ENCODE data around the gene NOTCH4. TPM values are rescaled to one million over a fixed set of nuclear protein-coding genes. Genes with fewer than 3 reads are reported as not detected.

The NOTCH4 gene
- total RNA-seq, 1 experiment from 2014 or later = 2.3 TPM

- H3K27me3 ChIP-seq (ENCODE audit: insufficient read depth, low read length) = no peaks in the 10 kb centered on the region
- no peaks in the 10 kb centered on the region; a peak in 1 of 5 replicates for H3K9me3 Mint-ChIP-seq
- H3K9me3 ChIP-seq (ENCODE audit: control insufficient read depth, low read depth, low read length) = no peaks in the 10 kb centered on the region
- peaks cover 54 to 59% of the 10 kb centered on the region in 2 experiments for H3K4me1 Mint-ChIP-seq
- WGBS (ENCODE audit: extremely low coverage, insufficient read length, low lambda C conversion rate) = no CpG with 5 or more reads among the region's 15 CpGs
- H4K5ac ChIP-seq (ENCODE audit: insufficient read length, low read depth, low read length) = no peak overlapping the region
- no peak overlapping the region for H3K4ac ChIP-seq (ENCODE audit: low read depth, low read length)
- H4K20me1 ChIP-seq (ENCODE audit: control insufficient read depth, insufficient read depth, insufficient read length) = no peaks in the 10 kb centered on the region
- H3K27me3 Mint-ChIP-seq (ENCODE audit: low read depth) = no peaks in the 10 kb centered on the region
- no peak overlapping the region for H2AFZ ChIP-seq (ENCODE audit: low read length)
- H3K23ac ChIP-seq (ENCODE audit: insufficient read length, low read depth, low read length) = no peak overlapping the region
- no peaks in the 10 kb centered on the region for H3K79me2 ChIP-seq (ENCODE audit: insufficient read depth, low read length)
- no peak overlapping the region; the same call in 1 of the 2 replicates for H3K14ac ChIP-seq (ENCODE audit: insufficient read depth, low read length)
- peak; percentile 24 for DNase-seq
- H3K27ac Mint-ChIP-seq = peak overlapping the region; percentile 39 to 74 (median 40); a peak in 6 of 7 replicates
- no peak overlapping the region for H2AK5ac ChIP-seq (ENCODE audit: insufficient read length, low read length)
- no peak overlapping the region for H2BK20ac ChIP-seq (ENCODE audit: low read depth, low read length, poor library complexity, severe bottlenecking)
- H3K18ac ChIP-seq (ENCODE audit: insufficient read length, low read depth, low read length) = no peak overlapping the region
- peaks cover 7 to 21% (median 18%) of the 10 kb centered on the region in 3 experiments; a peak in 6 of 7 replicates for H3K36me3 Mint-ChIP-seq (ENCODE audit: insufficient read depth in 1 of 3, low read depth in 3 of 3)
- H2BK15ac ChIP-seq (ENCODE audit: low read depth, low read length) = no peak overlapping the region
- no peak overlapping the region for H4K8ac ChIP-seq (replicated peaks; ENCODE audit: insufficient read length, low read depth, low read length)
- no peak overlapping the region for H2BK120ac ChIP-seq (ENCODE audit: low read depth, low read length, poor library complexity, severe bottlenecking)
- H3K4me3 Mint-ChIP-seq = peak overlapping the region; percentile 22 to 44; a peak in 3 of 5 replicates
- H3K27ac ChIP-seq (ENCODE audit: insufficient read length, low read depth, low read length) = no peak overlapping the region
- H3K9ac ChIP-seq (ENCODE audit: extremely low read depth, insufficient read length, low read length) = no peak overlapping the region
- no peak overlapping the region for H2BK5ac ChIP-seq (ENCODE audit: insufficient read length, low read length)
- no peak overlapping the region for H3T11ph ChIP-seq (ENCODE audit: low read length)
- H3K56ac ChIP-seq (ENCODE audit: insufficient read length, low read depth, low read length) = no peak overlapping the region
- TF ChIP-seq CTCF (conservative IDR thresholded peaks at IDR 0.05) = no peak
- H3K79me1 ChIP-seq (ENCODE audit: insufficient read depth, low read depth, low read length, poor library complexity, severe bottlenecking) = no peaks in the 10 kb centered on the region
- no peak overlapping the region for H4K91ac ChIP-seq (ENCODE audit: insufficient read length, low read depth, low read length)
- peaks cover 17% of the 10 kb centered on the region for H3K23me2 ChIP-seq (ENCODE audit: insufficient read length, low read depth, low read length, poor library complexity, severe bottlenecking)
- H2BK12ac ChIP-seq (ENCODE audit: insufficient read length, low read depth, low read length) = no peak overlapping the region
- no peak overlapping the region for H3K4me2 ChIP-seq (ENCODE audit: insufficient read depth, insufficient read length, low read length)
- peaks cover 7% of the 10 kb centered on the region for H3K4me1 ChIP-seq (ENCODE audit: insufficient read depth, low read length)
Measured at GRCh38 chr6:32191696-32192607, 31.9 kb downstream of the NOTCH4 start.

All from H9 (cell line).